HCT116 (cell line): Measurements from ENCODE around the gene DRAXIN. TPM values are rescaled to one million over a fixed set of nuclear protein-coding genes. Genes with fewer than 3 reads are reported as not detected.

Experiments
- ATAC-seq: fragments of 200-7000 bp; cut with Tn5 transposase; 2 replicates; pipeline ENCODE4 v1.9.1; 2020; ENCODE audit warnings: mild to moderate bottlenecking, moderate library complexity
- BruUV-seq: library from RNA; stranded (reverse); fragments of 400-500 nt; replicated peaks from 2 replicates; lab custom pipeline; 2021; lab: Mats Ljungman, UMichigan
- CTCF ChIA-PET: fragments of 300-600 bp; sonication (Branson Sonifier 250); formaldehyde crosslinking; loops from one replicate; lab custom pipeline; 2021; ENCODE audit warnings: antibody characterized with exemption; lab: Charles Lee
- POLR2A ChIA-PET: fragments of 300-600, 350-600 bp; sonication (Branson Sonifier 250); formaldehyde crosslinking; loops from one replicate; lab custom pipeline; 2021; ENCODE audit warnings: antibody characterized with exemption; lab: Charles Lee
- RAD21 ChIA-PET, 2 experiments: fragments of 300-600 bp; sonication (Branson Sonifier 250); formaldehyde crosslinking; loops; one replicate each; lab custom pipeline; 2023; ENCODE audit warnings: low total read pairs in 2 of 2; ENCODE audit not compliant: uncharacterized antibody in 2 of 2, unreplicated experiment in 2 of 2, low non-redundant PET in 1 of 2; lab: Charles Lee
- DNase-seq: peaks from one replicate; pipeline ENCODE4 v3.0.0-alpha.2; 2010; ENCODE audit warnings: low read depth, low spot score
- H2AFZ ChIP-seq: fragments of 200-600 bp; shearing (Covaris generic), sonication (generic); 2 replicates; pipeline ENCODE4 v1.6.1; 2017; ENCODE audit warnings: low read depth, mixed run types, mixed read lengths, antibody characterized with exemption, low read length; ENCODE audit not compliant: poor library complexity, severe bottlenecking
- H3K27ac ChIP-seq: 2 replicates; pipeline ENCODE4 v1.5.1; 2012; ENCODE audit warnings: low read depth, low read length
- H3K27me3 ChIP-seq: fragments of 200-600 bp; sonication (generic); 2 replicates; pipeline ENCODE4 v1.6.1; 2016; ENCODE audit warnings: mixed run types, low read length, mixed read lengths; ENCODE audit not compliant: insufficient read depth
- H3K36me3 ChIP-seq, 2 experiments: fragments of 200-500 bp in 1 of 2; fragments of 200-600 bp in 1 of 2; sonication (Bioruptor generic) in 1 of 2; sonication (generic) in 1 of 2; 2 replicates each; pipeline versions ENCODE4 v1.5.1 to v1.6.1; 2014 to 2016; ENCODE audit warnings: low read length in 2 of 2, inconsistent platforms in 1 of 2, mixed read lengths in 1 of 2, mixed run types in 1 of 2; ENCODE audit not compliant: insufficient read depth in 2 of 2, control insufficient read depth in 1 of 2
- H3K4me1 ChIP-seq, 2 experiments: fragments of 200-600 bp in 1 of 2; sonication (generic) in 1 of 2; 2 replicates each; pipeline versions ENCODE4 v1.5.1 to v1.6.1; 2012 to 2017; ENCODE audit warnings: low read length in 2 of 2, inconsistent platforms in 1 of 2, mild to moderate bottlenecking in 1 of 2, mixed read lengths in 1 of 2, mixed run types in 1 of 2, moderate library complexity in 1 of 2; ENCODE audit not compliant: insufficient read depth in 2 of 2, control insufficient read depth in 1 of 2
- H3K4me2 ChIP-seq: fragments of 200-600 bp; sonication (generic); 2 replicates; pipeline ENCODE4 v1.6.1; 2017; ENCODE audit warnings: mixed run types, low read length, mixed read lengths
- H3K4me3 ChIP-seq, 2 experiments: fragments of 200-600 bp in 1 of 2; sonication (generic) in 1 of 2; replicated peaks in 1 of 2; 2 replicates each; pipeline ENCODE4 v1.5.1; 2011 to 2016; ENCODE audit warnings: low read length in 2 of 2, control low read depth in 1 of 2, low read depth in 1 of 2, mild to moderate bottlenecking in 1 of 2, mixed read lengths in 1 of 2, mixed run types in 1 of 2
- H3K79me2 ChIP-seq: fragments of 200-600 bp; sonication (generic); 2 replicates; pipeline ENCODE4 v1.6.1; 2017; ENCODE audit warnings: mild to moderate bottlenecking, mixed run types, low read length, moderate library complexity, mixed read lengths; ENCODE audit not compliant: insufficient read depth
- H3K9ac ChIP-seq: fragments of 200-600 bp; sonication (generic); 2 replicates; pipeline ENCODE4 v1.6.1; 2016; ENCODE audit warnings: low read length, mixed read lengths
- H3K9me2 ChIP-seq: fragments of 200-600 bp; sonication (generic), shearing (Covaris generic); 2 replicates; pipeline ENCODE4 v1.6.1; 2017; ENCODE audit warnings: mixed run types, mild to moderate bottlenecking, moderate library complexity; ENCODE audit not compliant: insufficient read depth
- H3K9me3 ChIP-seq, 2 experiments: fragments of 200-500 bp in 1 of 2; fragments of 200-600 bp in 1 of 2; sonication (Bioruptor generic) in 1 of 2; sonication (generic) in 1 of 2; 2 replicates each; pipeline ENCODE4 v1.6.1; 2014 to 2017; ENCODE audit warnings: low read length in 2 of 2, mixed read lengths in 2 of 2, inconsistent platforms in 1 of 2, low read depth in 1 of 2, mild to moderate bottlenecking in 1 of 2, mixed run types in 1 of 2, moderate library complexity in 1 of 2; ENCODE audit not compliant: control insufficient read depth in 1 of 2, insufficient read depth in 1 of 2
- H4K20me1 ChIP-seq: fragments of 200-600 bp; sonication (generic), shearing (Covaris generic); 2 replicates; pipeline ENCODE4 v1.6.1; 2017; ENCODE audit warnings: mixed run types, mild to moderate bottlenecking, moderate library complexity; ENCODE audit not compliant: insufficient read depth
- CTCF ChIP-seq, 3 experiments: fragments of 200-600 bp in 1 of 3; sonication (generic) in 1 of 3; IDR thresholded peaks in 2 of 3; conservative IDR thresholded peaks in 1 of 3; 2 replicates each; pipeline ENCODE4 v1.5.1; 2012 to 2017; ENCODE audit warnings: low read depth in 2 of 3, low read length in 2 of 3, antibody characterized with exemption in 1 of 3, borderline replicate concordance in 1 of 3, control low read depth in 1 of 3, mild to moderate bottlenecking in 1 of 3, mixed read lengths in 1 of 3, mixed run types in 1 of 3, moderate library complexity in 1 of 3; ENCODE audit not compliant: insufficient read depth in 1 of 3
- ELF1 ChIP-seq: IDR thresholded peaks from 2 replicates; pipeline ENCODE4 v1.6.1; 2012; ENCODE audit warnings: low read depth, borderline replicate concordance
- POLR2AphosphoS5 ChIP-seq: IDR thresholded peaks from 2 replicates; pipeline ENCODE4 v1.6.1; 2011; ENCODE audit warnings: mild to moderate bottlenecking, low read depth, low read length, moderate library complexity
- REST ChIP-seq: IDR thresholded peaks from 2 replicates; pipeline ENCODE4 v1.6.1; 2012; ENCODE audit warnings: low read depth
- intact Hi-C: fragments of 100-400 bp; cut with micrococcal nuclease; formaldehyde crosslinking; loops from 2 replicates; pipeline ENCODE4 v1.10.0; 2022
- total RNA-seq: library from RNA; stranded (reverse); gene quantifications from one replicate; pipeline ENCODE4 v1.2.1, GENCODE V29; 2021; ENCODE audit not compliant: unreplicated experiment

The DRAXIN gene
- total RNA-seq, 1 experiment from 2014 or later = 0.47 TPM

GRCh38 chr1:11704194-11704529, 12.7 kb downstream of the DRAXIN start:
- intact Hi-C loops = no loop called here
- Histone ChIP-seq H3K9me2 (no peaks in the 10 kb centered on the region), H3K4me1 (peaks cover 16 to 21% of the 10 kb centered on the region in 2 experiments), H4K20me1 (no peaks in the 10 kb centered on the region), H3K9ac (no peak overlapping the region), H3K4me2 (no peak overlapping the region), H2AFZ (no peak overlapping the region), H3K27me3 (no peaks in the 10 kb centered on the region), H3K36me3 (no peaks in the 10 kb centered on the region), H3K4me3 (no peak overlapping the region), H3K79me2 (no peaks in the 10 kb centered on the region), H3K27ac (no peak overlapping the region), H3K9me3 (no peaks in the 10 kb centered on the region)
- no TSS peak for BruUV-seq
- RAD21 ChIA-PET = no interaction called here
- CTCF ChIA-PET = no interaction called here
- DNase-seq (no peak), ATAC-seq (no peak)
- TF ChIP-seq ELF1 = no peak
- TF ChIP-seq CTCF (IDR thresholded peaks at IDR 0.05 in 2 of 3, conservative IDR thresholded peaks at IDR 0.05 in 1 of 3; ENCODE audit: borderline replicate concordance in 1 of 3, insufficient read depth in 1 of 3, low read depth in 2 of 3, low read length in 2 of 3) = no peak
- no peak for TF ChIP-seq REST
- TF ChIP-seq POLR2AphosphoS5 = no peak
- POLR2A ChIA-PET = no interaction called here
